ENCODE results near the gene C14orf39.
A peak's percentile ranks its signal among the peaks of the same experiment; 100 is the strongest.

C14orf39 gene, protein sequence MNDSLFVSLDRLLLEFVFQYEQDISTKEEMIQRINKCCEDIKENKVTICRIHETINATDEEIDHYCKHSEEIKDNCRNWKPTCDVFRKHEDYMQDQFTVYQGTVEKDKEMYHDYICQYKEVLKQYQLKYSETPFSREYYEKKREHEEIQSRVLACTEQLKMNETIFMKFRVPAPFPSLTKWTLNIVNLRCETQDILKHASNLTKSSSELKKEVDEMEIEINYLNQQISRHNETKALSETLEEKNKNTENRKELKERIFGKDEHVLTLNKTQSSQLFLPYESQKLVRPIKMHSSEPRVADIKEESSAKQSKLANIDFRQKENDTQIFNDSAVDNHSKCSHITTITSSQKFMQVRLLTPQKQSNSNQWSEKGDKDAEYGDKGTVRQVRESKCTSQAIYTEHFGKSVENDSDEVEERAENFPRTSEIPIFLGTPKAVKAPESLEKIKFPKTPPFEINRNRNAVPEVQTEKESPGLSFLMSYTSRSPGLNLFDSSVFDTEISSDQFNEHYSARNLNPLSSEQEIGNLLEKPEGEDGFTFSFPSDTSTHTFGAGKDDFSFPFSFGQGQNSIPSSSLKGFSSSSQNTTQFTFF

GRCh38 chr14:60485598-60486251, at the start of gene C14orf39:
Gene C14orf39, minus strand, starts transcription at chr14:60486063. Its CDS starts 985 bp downstream, at chr14:60485078.
- no peak for DNase-seq (ENCODE audit: low read depth, low spot score)
- H3K27ac ChIP-seq, result no peak within 1 kb of the TSS

DNA sequence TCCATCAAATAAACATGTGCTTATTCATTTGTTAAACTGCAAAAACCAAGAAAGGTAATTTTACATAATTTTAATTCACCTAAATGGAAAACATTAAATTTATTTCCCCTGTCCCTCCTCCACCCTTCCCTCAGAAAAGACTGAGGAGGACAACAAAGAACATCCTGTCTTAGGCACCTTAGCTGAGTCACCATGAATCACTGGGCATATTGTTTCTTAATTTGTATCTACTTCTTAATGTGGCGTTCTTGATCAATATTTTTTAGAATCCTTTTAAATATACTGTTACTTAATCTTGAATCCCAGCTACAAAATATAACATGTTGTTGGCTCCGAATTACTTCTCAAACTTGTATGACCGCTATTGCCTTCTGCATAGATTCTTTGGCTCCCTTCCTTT, 46.6 kb upstream of the C14orf39 start:
- H3K27ac ChIP-seq, result no peak overlapping the region
- peak; percentile 16 for DNase-seq (ENCODE audit: low read depth, low spot score)

GRCh38 chr14:60515511-60516289, 29.8 kb upstream of the C14orf39 start:
- no peak overlapping the region for H3K27ac ChIP-seq
- DNase-seq (ENCODE audit: low read depth, low spot score), result no peak

DNA sequence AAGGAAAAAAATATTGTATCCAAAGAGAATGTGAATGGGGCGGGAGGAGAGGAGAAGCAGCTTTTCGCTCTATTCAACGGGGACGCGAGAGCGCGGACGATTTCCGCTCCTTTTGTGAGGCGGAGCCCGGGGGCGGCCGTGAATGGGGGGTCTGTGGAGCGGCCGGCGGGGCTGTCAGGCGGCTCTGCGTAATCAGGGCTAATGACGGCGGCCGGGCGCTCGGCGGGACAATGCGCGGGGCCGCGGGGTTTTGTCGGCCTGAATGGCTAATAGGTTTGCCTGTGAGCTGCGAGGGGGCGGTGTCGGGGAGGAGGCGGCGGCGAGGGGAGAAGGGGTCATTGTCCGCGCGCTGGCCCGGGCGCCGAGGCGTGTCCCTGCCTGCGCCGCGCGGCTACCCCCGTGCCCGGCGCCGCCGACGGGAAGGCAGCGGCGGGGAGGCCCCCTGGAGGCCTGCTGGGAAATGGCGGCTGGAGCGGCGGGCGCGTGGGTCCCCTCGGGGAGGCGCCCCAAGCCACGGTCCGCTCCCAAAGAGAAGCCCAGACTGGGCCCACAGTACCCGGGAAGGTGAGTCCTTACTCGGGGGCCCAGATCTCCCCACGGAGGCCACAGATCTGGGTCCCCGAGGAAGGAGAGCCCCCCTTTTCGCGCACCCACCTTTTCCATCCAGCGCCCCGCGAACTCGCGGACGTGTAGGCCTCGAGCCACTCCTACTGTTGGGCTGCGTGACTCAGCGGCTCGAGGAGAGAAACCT, 29.1 kb upstream of the C14orf39 start:
- H3K27ac ChIP-seq, result no peak overlapping the region
- DNase-seq (ENCODE audit: low read depth, low spot score), result no peak

GRCh38 chr14:60514378-60514740, 28.5 kb upstream of the C14orf39 start:
- no peak overlapping the region for H3K27ac ChIP-seq

GRCh38 chr14:60512973-60513571, 27.2 kb upstream of the C14orf39 start:
- H3K27ac ChIP-seq, result no peak overlapping the region
- DNase-seq (ENCODE audit: low read depth, low spot score), result no peak

More at GRCh38 chr14:60514378-60514740, 28.5 kb upstream of the C14orf39 start:
- DNase-seq (ENCODE audit: low read depth, low spot score), result no peak

- DNase-seq (ENCODE audit: low read depth, low spot score), result no peak
- H3K27ac ChIP-seq, result no peak overlapping the region
Measured at GRCh38 chr14:60512126-60512525, 26.3 kb upstream of the C14orf39 start.

DNA sequence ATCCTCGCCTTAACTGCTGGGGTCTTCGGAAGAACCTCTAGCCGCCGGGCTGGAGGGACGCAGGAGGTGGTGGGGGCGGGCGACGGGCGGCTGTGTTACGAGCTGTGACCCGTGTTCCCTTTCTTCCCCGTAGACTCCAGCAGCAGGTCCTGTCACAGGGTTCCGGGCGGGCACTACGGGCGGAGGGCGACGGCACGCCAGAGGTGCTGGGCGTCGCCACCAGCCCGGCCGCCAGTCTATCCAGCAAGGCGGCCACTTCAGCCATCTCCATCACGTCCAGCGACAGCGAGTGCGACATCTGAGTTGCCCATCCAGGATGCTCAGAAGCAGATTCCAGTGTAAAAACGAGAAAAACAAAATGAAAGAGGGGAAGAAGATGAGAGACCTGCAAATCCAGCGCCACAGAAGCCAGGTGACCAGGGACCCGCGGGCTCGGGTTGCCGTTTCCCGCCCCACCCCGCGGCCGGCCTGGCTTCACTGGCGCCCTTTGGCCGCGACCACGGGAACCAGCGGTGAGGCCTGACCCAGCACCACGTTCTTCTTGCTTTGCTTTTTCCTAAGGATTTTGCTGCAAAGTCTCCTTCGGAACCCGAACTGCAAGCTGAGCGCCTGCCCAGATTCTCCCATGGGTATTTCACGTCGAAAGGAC, 25.2 kb upstream of the C14orf39 start:
- no peak for DNase-seq (ENCODE audit: low read depth, low spot score)

GRCh38 chr14:60510254-60510950, 24.5 kb upstream of the C14orf39 start:
- no peak for DNase-seq (ENCODE audit: low read depth, low spot score)

More for the DNA sequence above, 25.2 kb upstream of the C14orf39 start:
- no peak overlapping the region for H3K27ac ChIP-seq

DNA sequence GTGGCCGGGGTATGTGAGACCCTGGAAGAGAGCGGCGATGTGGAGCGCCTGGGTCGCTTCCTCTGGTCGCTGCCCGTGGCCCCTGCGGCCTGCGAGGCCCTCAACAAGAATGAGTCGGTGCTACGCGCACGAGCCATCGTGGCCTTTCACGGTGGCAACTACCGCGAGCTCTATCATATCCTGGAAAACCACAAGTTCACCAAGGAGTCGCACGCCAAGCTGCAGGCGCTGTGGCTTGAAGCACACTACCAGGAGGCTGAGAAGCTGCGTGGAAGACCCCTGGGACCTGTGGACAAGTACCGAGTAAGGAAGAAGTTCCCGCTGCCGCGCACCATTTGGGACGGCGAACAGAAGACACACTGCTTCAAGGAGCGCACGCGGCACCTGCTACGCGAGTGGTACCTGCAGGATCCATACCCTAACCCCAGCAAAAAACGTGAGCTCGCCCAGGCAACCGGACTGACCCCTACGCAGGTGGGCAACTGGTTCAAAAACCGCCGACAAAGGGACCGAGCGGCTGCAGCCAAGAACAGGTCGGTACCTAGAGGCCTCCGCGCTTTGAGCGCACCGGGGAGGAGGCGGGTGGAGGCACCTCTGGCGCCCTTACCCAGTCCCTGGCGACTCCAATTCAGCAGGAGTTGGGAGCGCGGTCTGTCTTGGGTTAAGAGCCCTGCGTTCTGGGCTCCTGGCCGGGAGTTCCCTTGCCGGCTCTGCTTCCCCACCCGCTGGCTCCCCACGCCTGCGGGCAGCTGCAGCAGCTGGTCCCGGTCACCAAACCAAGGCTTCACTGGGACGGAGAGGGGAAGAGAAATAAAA, 23.8 kb upstream of the C14orf39 start:
- no peak for DNase-seq (ENCODE audit: low read depth, low spot score)
- H3K27ac ChIP-seq, result no peak overlapping the region

More at GRCh38 chr14:60510254-60510950, 24.5 kb upstream of the C14orf39 start:
- H3K27ac ChIP-seq, result no peak overlapping the region

- no peak within 1 kb of the TSS for H3K27ac ChIP-seq
- DNase-seq (ENCODE audit: low read depth, low spot score), result no peak
Measured at GRCh38 chr14:60508707-60509437, 23.0 kb upstream of the C14orf39 start, which contains the start of gene SIX6. Gene SIX6, plus strand, starts transcription at chr14:60509146. Its CDS starts 253 bp downstream, at chr14:60509399.

- no peak for DNase-seq (ENCODE audit: low read depth, low spot score)
- H3K27ac ChIP-seq, result no peak overlapping the region
Measured at GRCh38 chr14:60508363-60508706, 22.5 kb upstream of the C14orf39 start.

- DNase-seq (ENCODE audit: low read depth, low spot score), result no peak
- H3K27ac ChIP-seq, result no peak overlapping the region
Measured at GRCh38 chr14:60506985-60507829, 21.3 kb upstream of the C14orf39 start.

DNA sequence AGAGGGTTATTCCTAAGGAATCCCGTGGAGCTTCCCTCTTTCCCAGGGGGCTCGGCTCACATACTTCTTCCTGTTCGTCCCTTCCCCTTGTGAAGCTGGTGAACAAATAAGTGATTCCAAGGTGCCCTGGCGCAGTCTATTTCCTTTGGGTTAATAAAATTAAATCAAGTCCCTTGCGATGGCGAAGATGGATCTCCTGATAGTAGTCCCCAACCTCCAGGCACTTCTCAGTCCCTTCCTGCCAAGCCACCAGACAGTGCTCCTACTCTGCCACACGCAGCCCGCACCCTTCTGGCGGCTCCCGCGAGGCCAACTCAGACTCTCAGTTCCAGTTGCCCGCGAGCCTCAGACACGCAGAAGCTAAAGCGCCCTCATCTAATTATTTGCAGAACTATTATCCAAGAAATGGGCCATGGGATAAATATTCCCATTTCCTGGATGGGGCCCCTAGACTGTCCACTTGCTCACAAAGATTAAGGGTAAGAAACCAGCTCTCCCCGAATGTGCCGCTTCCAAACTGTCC, 20.7 kb upstream of the C14orf39 start:
- H3K27ac ChIP-seq, result no peak overlapping the region
- no peak for DNase-seq (ENCODE audit: low read depth, low spot score)

- H3K27ac ChIP-seq, result no peak overlapping the region
- DNase-seq (ENCODE audit: low read depth, low spot score), result no peak
Measured at GRCh38 chr14:60506010-60506409, 20.1 kb upstream of the C14orf39 start.

DNA sequence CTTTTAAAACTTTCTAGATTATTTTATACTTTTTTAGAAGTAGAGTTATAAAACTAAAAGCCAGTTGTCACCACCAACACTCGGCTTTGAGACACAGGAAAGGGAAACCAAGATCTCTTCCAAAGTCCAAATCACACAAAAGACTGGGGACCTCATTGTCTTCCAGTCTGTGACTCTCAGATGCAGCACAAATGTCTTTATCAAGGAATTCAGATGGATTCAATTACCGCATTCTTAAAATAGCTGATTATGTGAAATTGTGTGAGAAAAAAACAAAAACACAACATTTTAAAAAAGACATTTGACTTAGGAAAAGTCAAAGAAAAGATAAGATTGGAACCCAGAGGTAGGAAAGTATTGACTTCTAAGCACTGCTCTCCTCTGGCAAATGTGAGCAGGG, 19.6 kb upstream of the C14orf39 start:
- DNase-seq (ENCODE audit: low read depth, low spot score), result no peak
- no peak overlapping the region for H3K27ac ChIP-seq
